Dedifferentiated amniotic fluid mesenchymal stem cell (primary cell): Measurements from ENCODE around the gene ARID5B.

Source experiments
- DNase-seq: peaks from one replicate; pipeline ENCODE4 v3.0.0-alpha.2; 2016; ENCODE audit errors: extremely low spot score

Gene ARID5B

GRCh38 chr10:62053860-62054259, 152.4 kb downstream of the ARID5B start:
- DNase-seq, result no peak

- no peak for DNase-seq
Observed at GRCh38 chr10:62054408-62054807, 152.9 kb downstream of the ARID5B start.

GRCh38 chr10:62054830-62055229, 153.3 kb downstream of the ARID5B start:
- DNase-seq, result no peak

- no peak for DNase-seq
Observed at GRCh38 chr10:62056219-62056618, 154.7 kb downstream of the ARID5B start.

- DNase-seq, result no peak
Observed at GRCh38 chr10:62056698-62057097, 155.2 kb downstream of the ARID5B start.

GRCh38 chr10:62057359-62057758, 155.9 kb downstream of the ARID5B start:
- no peak for DNase-seq

- DNase-seq, result no peak
Observed at GRCh38 chr10:62057850-62058249, 156.4 kb downstream of the ARID5B start.

GRCh38 chr10:62058476-62058875, 157.0 kb downstream of the ARID5B start:
- DNase-seq, result no peak

GRCh38 chr10:62058896-62059216, 157.4 kb downstream of the ARID5B start:
- no peak for DNase-seq

GRCh38 chr10:62059217-62059920, 157.9 kb downstream of the ARID5B start:
- no peak for DNase-seq

GRCh38 chr10:62062028-62062427, 160.5 kb downstream of the ARID5B start:
- no peak for DNase-seq

GRCh38 chr10:62062752-62063512, 161.4 kb downstream of the ARID5B start:
- DNase-seq, result peak; percentile 79

- DNase-seq, result no peak
Observed at GRCh38 chr10:62063795-62064472, 162.4 kb downstream of the ARID5B start.

- DNase-seq, result no peak
Observed at GRCh38 chr10:62067560-62067959, 166.1 kb downstream of the ARID5B start.

- DNase-seq, result no peak
Observed at GRCh38 chr10:62068464-62068863, 167.0 kb downstream of the ARID5B start.

- DNase-seq, result no peak
Observed at GRCh38 chr10:62069452-62070178, 168.1 kb downstream of the ARID5B start.

GRCh38 chr10:62071846-62072281, 170.4 kb downstream of the ARID5B start:
- no peak for DNase-seq

- DNase-seq, result no peak
Observed at GRCh38 chr10:62072901-62073300, 171.4 kb downstream of the ARID5B start.

GRCh38 chr10:62073429-62073828, 171.9 kb downstream of the ARID5B start:
- no peak for DNase-seq

GRCh38 chr10:62075414-62075813, 173.9 kb downstream of the ARID5B start:
- no peak for DNase-seq

GRCh38 chr10:62075912-62076311, 174.4 kb downstream of the ARID5B start:
- no peak for DNase-seq

- DNase-seq, result peak; percentile 75
Observed at GRCh38 chr10:62076891-62077290, 175.4 kb downstream of the ARID5B start.
